IgD-negative memory B cell (primary cell): ENCODE results near the gene TBC1D22B. TPM values are rescaled to one million over a fixed set of nuclear protein-coding genes. Genes with fewer than 3 reads are reported as not detected.
A peak's percentile ranks its signal among the peaks of the same experiment; 100 is the strongest.

Source experiments
- H3K27ac Mint-ChIP-seq, 3 donors: one replicate each; pipeline ENCODE4 v1.8.0; 2020 to 2022; ENCODE audit warnings: mild to moderate bottlenecking in 3 of 3, mixed read lengths in 3 of 3, moderate library complexity in 1 of 3
- H3K27me3 Mint-ChIP-seq: one replicate; pipeline ENCODE4 v1.8.0; 2021; ENCODE audit warnings: mixed read lengths
- H3K36me3 Mint-ChIP-seq: one replicate; pipeline ENCODE4 v1.8.0; 2020; ENCODE audit warnings: mild to moderate bottlenecking, mixed read lengths
- H3K4me1 Mint-ChIP-seq, 3 donors: one replicate each; pipeline ENCODE4 v1.8.0; 2020 to 2022; ENCODE audit warnings: mixed read lengths in 3 of 3, mild to moderate bottlenecking in 1 of 3
- H3K4me3 Mint-ChIP-seq, 4 donors: one replicate each; pipeline ENCODE4 v1.8.0; 2020 to 2022; ENCODE audit warnings: mild to moderate bottlenecking in 4 of 4, mixed read lengths in 4 of 4, moderate library complexity in 3 of 4
- H3K9me3 Mint-ChIP-seq, 3 donors: one replicate each; pipeline ENCODE4 v1.8.0; 2020 to 2021; ENCODE audit warnings: mixed read lengths in 3 of 3, mild to moderate bottlenecking in 1 of 3
- polyA plus RNA-seq: library from polyadenylated mRNA; unstranded; fragments of 300-500 nt; fragmentation: Illumina TruSeq; gene quantifications from one replicate; pipeline ENCODE4 v1.2.3, GENCODE V29; 2021

Gene TBC1D22B, protein sequence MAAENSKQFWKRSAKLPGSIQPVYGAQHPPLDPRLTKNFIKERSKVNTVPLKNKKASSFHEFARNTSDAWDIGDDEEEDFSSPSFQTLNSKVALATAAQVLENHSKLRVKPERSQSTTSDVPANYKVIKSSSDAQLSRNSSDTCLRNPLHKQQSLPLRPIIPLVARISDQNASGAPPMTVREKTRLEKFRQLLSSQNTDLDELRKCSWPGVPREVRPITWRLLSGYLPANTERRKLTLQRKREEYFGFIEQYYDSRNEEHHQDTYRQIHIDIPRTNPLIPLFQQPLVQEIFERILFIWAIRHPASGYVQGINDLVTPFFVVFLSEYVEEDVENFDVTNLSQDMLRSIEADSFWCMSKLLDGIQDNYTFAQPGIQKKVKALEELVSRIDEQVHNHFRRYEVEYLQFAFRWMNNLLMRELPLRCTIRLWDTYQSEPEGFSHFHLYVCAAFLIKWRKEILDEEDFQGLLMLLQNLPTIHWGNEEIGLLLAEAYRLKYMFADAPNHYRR
- polyA plus RNA-seq = 6.9 TPM

DNA sequence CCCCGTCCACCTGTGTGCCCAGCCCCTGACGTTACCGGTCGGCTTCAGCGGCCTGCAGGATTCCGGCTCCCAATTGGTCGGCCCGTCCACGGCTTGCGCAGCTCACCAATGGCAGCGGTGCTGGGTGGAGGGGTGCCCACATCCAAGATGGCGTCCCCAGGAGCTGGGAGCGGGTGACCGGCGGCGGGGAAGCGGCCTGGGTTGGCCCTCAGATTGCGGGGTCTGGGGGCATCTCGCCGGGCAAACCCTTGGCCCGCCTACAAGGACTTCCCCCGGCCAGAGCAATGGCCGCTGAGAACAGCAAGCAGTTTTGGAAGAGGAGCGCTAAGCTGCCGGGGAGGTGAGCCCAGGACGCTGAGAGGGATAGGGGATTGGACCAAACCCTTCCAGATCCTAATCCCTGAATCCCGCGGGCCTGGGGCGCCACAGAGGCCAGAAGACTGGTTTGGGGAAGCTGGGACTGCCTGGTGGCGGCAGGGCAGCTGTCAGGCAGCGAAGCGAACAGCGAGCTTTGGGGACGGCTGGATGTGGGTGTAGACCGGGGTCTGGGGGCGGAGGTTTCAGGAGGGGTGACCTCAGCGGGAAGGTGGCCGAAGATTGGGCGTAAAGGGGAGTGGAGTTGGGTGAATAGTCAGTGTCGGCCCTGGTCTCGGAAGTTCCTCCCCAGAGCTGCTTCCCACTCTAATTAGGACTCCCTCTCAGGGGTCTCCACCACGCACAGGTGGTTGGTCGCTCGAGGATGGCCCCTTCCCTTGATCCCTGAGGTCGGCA lies at the start of gene TBC1D22B, which contains the start of gene TMEM217:
TSS of gene TBC1D22B (plus strand) at position 139 of the 771 bp plus-strand sequence. CDS start at position 285, 146 bp downstream.
TSS of gene TMEM217 (minus strand) at position 511 of the 771 bp plus-strand sequence. CDS start 39,114 bp downstream, outside the sequence.
- Mint-ChIP-seq H3K27me3 (no peaks in the 10 kb centered on the region), H3K36me3 (peaks cover 2% of the 10 kb centered on the region), H3K9me3 (no peaks in the 10 kb centered on the region), H3K4me3 (peak within 1 kb of the TSS; percentile 87 to 98 (median 95)), H3K27ac (peak within 1 kb of the TSS; percentile 68 to 95 (median 92)), H3K4me1 (peaks cover 14 to 30% (median 28%) of the 10 kb centered on the region in 3 donors)

DNA sequence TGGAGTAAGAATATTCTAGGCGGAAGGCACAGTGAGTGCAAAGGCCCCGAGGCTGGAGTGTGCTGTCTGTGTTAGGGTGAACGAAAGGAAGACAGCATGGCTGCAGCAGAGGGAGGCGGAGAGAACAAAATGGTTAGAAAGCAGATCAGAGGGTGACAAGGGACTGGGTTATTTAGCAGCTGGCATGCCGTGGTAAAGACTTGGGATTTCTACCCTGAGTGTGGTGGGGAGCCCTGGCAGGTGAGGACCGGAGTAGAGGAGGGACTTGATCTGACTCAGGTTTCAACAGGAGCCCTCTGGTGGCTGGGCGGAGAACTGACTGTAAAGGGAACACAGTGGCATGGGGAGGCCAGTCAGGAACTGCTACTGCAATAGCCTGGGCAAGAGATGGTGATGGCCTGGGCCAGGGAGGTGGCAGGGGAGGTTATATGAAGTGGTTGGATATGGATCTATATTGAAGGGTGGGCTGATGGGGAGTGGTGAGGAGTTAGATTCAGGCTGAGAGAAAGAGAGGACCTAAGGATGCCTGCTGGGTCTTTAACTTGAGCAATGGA lies 49.6 kb upstream of the TBC1D22B start:
- peaks cover 1% of the 10 kb centered on the region for H3K27me3 Mint-ChIP-seq

DNA sequence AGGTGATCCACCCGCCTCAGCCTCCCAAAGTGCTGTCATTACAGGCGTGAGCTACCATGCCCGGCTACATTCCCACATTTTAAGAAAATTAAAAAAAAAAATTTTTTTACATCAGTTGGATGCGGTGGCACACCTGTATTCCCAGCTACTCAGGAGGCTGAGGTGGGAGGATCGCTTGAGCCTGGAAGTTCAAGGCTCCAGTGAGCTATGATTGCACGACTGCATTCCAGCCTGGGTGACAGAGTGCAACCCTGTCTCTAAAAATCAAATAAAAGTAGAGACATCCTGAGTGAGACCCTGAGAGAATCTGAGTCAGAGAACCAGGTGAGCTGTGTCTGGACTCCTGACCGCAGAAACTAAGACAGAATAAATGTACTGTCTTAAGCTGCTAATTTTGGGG lies 48.8 kb upstream of the TBC1D22B start:
- Mint-ChIP-seq H3K27ac (no peak overlapping the region), H3K4me3 (no peak overlapping the region), H3K4me1 (peaks cover 4 to 5% (median 4%) of the 10 kb centered on the region in 3 donors), H3K27me3 (peaks cover 1% of the 10 kb centered on the region), H3K9me3 (no peaks in the 10 kb centered on the region), H3K36me3 (no peaks in the 10 kb centered on the region)

More for the DNA sequence above, 49.6 kb upstream of the TBC1D22B start:
- Mint-ChIP-seq H3K4me3 (no peak overlapping the region), H3K4me1 (peaks cover 4 to 7% (median 5%) of the 10 kb centered on the region in 3 donors), H3K9me3 (no peaks in the 10 kb centered on the region), H3K36me3 (no peaks in the 10 kb centered on the region), H3K27ac (peak overlapping the region in 1 of 3 donors; percentile 31)

DNA sequence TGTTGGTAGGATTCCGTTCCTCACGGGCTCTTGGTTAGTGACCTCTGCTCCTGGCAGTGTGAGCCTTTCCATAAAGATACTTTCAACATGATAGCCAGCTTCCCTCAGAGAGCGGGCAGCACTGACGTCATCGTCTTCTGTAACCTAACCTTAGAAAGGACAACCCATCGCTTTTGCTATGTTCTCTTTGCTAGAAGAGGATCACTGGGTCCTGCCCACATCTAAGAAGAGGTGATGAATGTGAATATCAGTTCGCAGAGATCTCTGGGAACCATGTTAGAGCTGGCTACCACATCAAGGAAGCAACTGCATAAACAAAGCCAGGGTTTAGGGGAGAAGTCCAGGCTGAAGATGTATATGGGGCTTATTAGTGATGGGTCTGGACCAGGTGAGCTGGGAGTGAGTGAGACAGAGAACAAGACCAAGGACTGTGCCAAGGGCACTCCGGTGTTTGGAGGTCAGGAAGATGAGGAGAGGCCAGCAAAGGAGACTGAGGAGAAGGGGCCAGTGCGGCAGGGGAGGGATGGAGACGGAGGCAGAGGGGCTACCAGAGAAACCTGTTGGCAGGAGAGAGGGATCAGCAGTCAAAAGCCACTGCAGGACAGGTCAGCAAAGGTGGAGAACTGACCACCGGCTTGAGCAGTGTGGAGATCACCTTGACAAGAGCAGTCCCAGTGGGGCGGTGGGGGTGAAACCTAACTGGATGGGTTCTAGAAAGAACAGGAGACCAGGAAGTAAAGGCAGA lies 47.9 kb upstream of the TBC1D22B start:
- Mint-ChIP-seq H3K4me3 (peak overlapping the region in 2 of 4 donors; percentile 34 to 65), H3K27ac (peak overlapping the region in 1 of 3 donors; percentile 76), H3K4me1 (peaks cover 4 to 5% (median 4%) of the 10 kb centered on the region in 3 donors), H3K36me3 (no peaks in the 10 kb centered on the region), H3K27me3 (peaks cover 1% of the 10 kb centered on the region), H3K9me3 (no peaks in the 10 kb centered on the region)

DNA sequence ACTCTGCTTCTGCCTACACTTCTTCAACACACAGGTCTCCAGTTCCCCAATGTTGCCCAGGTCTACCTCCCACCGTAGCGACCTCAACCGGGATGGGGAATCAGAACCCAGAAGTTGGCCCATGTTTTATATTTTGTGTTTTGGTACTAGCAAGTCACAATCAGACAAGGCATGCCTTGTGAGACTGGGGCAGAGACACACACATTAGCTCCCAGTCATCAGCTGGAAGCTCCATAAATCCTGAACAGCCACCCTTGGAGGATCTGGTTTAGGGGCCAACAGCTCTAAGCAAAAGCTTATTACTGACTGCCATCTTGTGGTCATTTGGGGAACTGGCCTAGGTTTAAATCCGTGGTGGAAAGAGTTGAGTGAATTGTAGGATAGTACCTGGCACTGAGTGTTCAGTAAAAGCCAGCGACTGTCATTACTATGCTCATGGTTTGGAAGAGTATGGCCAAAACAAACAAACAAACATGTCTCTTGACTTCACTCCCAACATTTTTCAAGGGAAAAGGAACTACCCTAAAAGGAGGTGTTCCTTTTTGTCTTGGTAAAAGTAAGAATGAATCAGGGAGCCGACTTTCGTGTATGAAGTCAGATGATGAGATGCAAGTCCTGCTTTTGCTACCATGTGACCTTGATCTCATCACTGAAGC lies 47.1 kb upstream of the TBC1D22B start:
- H3K27me3 Mint-ChIP-seq = peaks cover 1% of the 10 kb centered on the region
- peaks cover 4 to 5% (median 4%) of the 10 kb centered on the region in 3 donors for H3K4me1 Mint-ChIP-seq
- H3K4me3 Mint-ChIP-seq = no peak overlapping the region
- H3K9me3 Mint-ChIP-seq = no peaks in the 10 kb centered on the region
- no peaks in the 10 kb centered on the region for H3K36me3 Mint-ChIP-seq
- no peak overlapping the region for H3K27ac Mint-ChIP-seq

DNA sequence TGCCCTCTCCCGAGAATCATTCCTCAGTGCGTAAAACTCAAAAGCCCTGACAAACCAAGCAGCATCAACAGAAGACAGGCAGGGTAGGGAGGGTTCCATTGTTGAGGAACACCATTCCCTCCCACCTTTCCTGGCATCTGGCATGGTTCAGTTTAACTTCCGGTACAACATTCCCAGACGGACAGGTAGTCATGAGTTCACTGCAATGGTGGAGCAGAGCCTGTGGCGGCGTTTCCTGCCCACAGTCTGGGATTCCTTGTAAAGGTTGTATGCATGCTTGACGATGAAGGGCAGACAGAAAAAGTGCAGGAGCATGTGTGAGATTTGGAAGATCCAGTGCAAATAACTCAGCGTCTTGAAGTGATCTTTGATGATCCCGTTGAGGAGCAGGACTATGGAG lies 45.3 kb upstream of the TBC1D22B start:
- H3K4me3 Mint-ChIP-seq = no peak overlapping the region
- peaks cover 1% of the 10 kb centered on the region for H3K27me3 Mint-ChIP-seq
- no peaks in the 10 kb centered on the region for H3K9me3 Mint-ChIP-seq
- peaks cover 4 to 5% (median 4%) of the 10 kb centered on the region in 3 donors for H3K4me1 Mint-ChIP-seq
- no peak overlapping the region for H3K27ac Mint-ChIP-seq
- no peaks in the 10 kb centered on the region for H3K36me3 Mint-ChIP-seq

DNA sequence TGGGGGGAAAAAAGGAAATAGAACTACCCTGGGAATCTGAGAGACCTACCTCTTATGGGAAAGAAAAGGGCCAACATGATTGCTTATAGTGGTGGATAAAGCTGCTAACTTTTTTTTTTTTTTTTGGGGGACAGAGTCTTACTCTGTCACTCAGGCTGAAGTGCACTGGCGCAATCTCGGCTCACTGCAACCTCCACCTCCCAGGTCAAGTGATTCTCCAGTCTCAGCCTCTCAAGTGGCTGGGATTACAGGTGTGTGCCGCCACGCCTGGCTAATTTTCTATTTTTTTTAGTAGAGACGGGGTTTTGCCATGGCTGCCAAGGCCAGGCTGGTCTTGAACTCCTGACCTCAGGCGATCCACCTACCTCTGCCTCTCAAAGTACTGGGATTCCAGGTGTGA lies 39.5 kb upstream of the TBC1D22B start:
- Mint-ChIP-seq H3K4me1 (peaks cover 4 to 14% (median 8%) of the 10 kb centered on the region in 3 donors), H3K27ac (peak overlapping the region in 1 of 3 donors; percentile 25), H3K27me3 (no peaks in the 10 kb centered on the region), H3K36me3 (no peaks in the 10 kb centered on the region), H3K9me3 (no peaks in the 10 kb centered on the region), H3K4me3 (no peak overlapping the region)

DNA sequence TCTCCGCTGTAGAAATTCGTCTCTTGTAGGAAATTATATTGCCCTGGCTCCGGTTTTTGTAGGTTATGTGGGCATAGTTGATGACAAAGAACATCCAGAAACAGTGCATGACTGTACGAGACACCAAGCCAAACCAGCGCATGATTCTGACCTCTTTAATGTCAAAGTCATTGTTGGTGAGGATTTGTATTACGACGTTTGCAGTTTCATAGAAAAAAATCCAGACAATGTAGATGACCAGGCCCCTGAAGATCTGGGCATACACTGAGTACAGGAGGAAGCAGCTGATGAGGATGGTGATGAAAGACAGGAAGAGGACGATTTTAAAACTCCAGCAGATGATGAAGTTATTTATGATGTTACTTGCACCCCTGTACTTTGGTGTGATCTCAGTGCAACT lies 39.1 kb upstream of the TBC1D22B start:
- Mint-ChIP-seq H3K4me1 (peaks cover 5 to 15% (median 9%) of the 10 kb centered on the region in 3 donors), H3K9me3 (no peaks in the 10 kb centered on the region), H3K4me3 (no peak overlapping the region), H3K27ac (no peak overlapping the region), H3K36me3 (no peaks in the 10 kb centered on the region), H3K27me3 (no peaks in the 10 kb centered on the region)

DNA sequence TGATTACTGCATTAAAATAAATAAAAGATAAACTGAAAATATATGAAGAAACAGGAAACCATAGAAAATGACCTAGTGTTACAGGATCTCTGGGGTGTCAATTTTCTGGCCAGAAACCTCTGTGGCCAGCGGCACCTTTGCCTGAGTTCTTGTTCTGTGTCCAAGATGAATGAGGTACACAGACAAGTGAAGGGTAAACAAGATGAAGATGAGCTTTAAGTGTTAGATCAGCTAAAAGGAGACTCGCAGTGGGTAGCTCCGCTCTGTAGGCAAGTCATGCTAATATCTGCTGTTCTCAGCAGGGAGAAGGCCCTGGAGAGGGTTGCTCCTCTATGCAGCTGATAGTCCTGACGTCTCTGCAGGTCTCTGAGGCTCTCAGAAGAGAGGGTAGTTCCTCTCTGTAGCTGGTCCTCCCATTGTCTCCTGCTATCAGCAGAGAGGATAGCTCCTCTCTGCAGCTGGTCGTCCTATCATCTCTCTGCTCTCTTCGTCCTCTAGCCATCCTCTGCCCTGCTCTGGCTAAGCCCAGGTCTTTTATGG lies 35.9 kb upstream of the TBC1D22B start:
- Mint-ChIP-seq H3K27me3 (no peaks in the 10 kb centered on the region), H3K9me3 (no peaks in the 10 kb centered on the region), H3K27ac (no peak overlapping the region), H3K4me1 (peaks cover 5 to 15% (median 9%) of the 10 kb centered on the region in 3 donors), H3K4me3 (peak overlapping the region; percentile 84 to 93 (median 89)), H3K36me3 (peaks cover 1% of the 10 kb centered on the region)

DNA sequence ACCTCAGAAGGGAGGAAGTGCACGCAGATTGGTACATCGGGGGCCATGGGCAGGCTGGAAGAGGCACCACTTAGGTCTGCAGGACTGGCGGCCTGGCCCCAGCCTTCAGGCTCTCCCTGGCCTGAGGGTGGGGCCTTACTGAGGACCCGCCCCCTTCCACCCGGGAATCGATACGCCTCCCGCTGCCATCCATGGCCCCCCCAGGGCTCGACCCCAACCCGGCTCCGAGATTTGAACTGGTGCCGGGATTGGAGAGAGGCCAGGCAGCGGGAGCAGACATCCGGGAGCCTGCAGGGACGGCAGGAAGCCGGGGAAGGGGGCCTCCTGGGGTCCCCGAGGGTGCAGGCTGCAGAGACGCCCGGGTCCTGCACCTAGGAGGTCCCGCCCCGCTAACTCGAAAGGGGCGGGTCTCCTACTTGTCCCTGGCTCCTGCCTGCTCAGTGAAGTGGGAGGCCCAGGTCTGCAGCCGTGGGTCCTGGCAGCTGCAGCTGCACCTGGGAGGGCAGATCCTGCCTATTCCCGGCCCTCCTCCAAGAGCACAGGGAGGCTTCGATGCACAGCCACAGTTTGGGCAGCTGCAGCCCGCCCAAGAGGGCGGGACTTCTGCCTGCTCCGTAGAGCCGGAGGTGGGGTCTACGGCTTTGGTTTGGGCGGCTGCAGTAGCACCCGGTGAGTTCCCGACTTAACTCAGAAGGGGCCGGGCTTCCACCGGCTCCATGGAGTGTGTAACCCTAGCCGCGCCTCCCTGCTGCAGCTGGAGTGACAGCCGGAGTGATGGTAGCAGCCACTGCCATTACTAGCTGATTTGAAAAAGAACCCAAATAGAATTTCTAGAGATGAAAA lies 35.2 kb upstream of the TBC1D22B start:
- peak overlapping the region; percentile 84 to 93 (median 89) for H3K4me3 Mint-ChIP-seq
- peaks cover 1% of the 10 kb centered on the region for H3K36me3 Mint-ChIP-seq
- peaks cover 5 to 15% (median 9%) of the 10 kb centered on the region in 3 donors for H3K4me1 Mint-ChIP-seq
- H3K27me3 Mint-ChIP-seq = no peaks in the 10 kb centered on the region
- no peaks in the 10 kb centered on the region for H3K9me3 Mint-ChIP-seq
- no peak overlapping the region for H3K27ac Mint-ChIP-seq

DNA sequence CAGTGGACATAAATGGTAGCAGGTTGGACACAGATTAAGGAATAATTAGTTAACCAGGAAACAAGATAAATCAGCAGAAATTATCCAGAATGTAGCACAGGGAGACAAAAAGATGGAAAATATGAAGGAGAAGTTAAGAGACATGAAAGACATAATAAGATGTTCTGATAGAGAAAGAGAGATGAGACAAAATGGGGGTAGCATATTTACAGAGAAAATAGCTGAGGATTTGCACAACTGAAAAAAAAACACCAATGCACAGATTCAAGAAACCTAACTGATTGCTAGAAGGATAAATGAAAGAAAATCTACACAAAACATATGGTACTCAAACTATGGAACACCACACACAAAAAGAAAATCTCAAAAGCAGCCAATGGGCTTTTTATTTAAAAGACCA lies 34.6 kb upstream of the TBC1D22B start:
- Mint-ChIP-seq H3K27ac (no peak overlapping the region), H3K4me3 (peak overlapping the region; percentile 84 to 93 (median 89)), H3K36me3 (peaks cover 1% of the 10 kb centered on the region), H3K27me3 (no peaks in the 10 kb centered on the region), H3K4me1 (peaks cover 5 to 15% (median 9%) of the 10 kb centered on the region in 3 donors), H3K9me3 (no peaks in the 10 kb centered on the region)

DNA sequence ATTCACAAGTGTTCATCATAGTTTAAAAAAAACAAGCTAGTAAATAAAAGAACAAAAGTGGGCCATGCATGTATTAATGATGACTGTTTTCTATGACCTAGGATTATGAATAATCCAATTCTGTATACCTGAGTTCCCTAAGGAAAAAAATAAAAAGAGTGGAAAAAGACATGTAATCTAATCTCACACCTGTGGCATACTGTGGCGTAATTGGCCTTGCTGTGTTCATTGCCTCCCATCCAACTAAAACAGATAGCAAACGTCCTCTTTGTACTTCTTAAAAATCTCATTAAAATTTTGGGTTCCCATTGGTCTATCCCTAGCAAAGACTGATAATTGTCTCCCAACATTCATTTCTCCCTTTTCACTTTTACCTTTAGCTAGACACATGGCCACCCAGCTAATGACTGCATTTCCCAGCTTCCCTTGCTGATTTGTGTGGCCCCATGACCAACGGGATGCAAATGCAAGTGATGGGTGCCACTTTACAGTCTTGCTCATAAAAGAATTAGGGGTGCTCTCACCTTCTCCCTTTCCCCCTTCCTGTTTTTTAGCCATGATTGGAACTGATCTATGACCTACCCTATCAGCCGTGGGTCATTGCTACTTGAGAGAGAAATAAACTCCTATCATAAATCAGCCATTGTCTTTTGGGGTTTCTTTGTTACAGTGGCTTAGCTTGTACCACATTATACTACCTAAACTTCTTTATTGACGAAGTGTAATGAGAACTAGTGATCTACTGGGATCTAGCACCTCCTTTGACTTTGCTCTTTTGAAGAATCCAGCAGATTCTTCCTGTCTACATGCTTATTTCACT lies 32.0 kb upstream of the TBC1D22B start:
- peak overlapping the region in 1 of 4 donors; percentile 29 for H3K4me3 Mint-ChIP-seq
- H3K27ac Mint-ChIP-seq = no peak overlapping the region
- peaks cover 5 to 10% (median 9%) of the 10 kb centered on the region in 3 donors for H3K4me1 Mint-ChIP-seq
- H3K9me3 Mint-ChIP-seq = no peaks in the 10 kb centered on the region
- no peaks in the 10 kb centered on the region for H3K27me3 Mint-ChIP-seq
- H3K36me3 Mint-ChIP-seq = peaks cover 1% of the 10 kb centered on the region
